AG04449 (cell line): ENCODE measurements around the gene SPAM1.
"Not testable (repeated sequence)": the region's sequence is repeated elsewhere in the genome, so short reads cannot be mapped to it uniquely, and the experiment has no call there.

Source experiments
- CTCF ChIA-PET: fragments of 350-600 bp; formaldehyde crosslinking; extraction: SDS; loops from one replicate; lab custom pipeline; 2021; ENCODE audit warnings: antibody characterized with exemption; lab: Yijun Ruan, JAX
- POLR2A ChIA-PET: fragments of 400-600, 350-600 bp; formaldehyde crosslinking; extraction: SDS; loops from one replicate; lab custom pipeline; 2020; ENCODE audit warnings: antibody characterized with exemption, inconsistent platforms; lab: Yijun Ruan, JAX
- DNase-seq: peaks from one replicate; pipeline ENCODE4 v3.0.0-alpha.2; 2010; ENCODE audit warnings: low read depth, low spot score
- H3K4me3 ChIP-seq: 2 replicates; pipeline ENCODE4 v1.5.1; 2011; ENCODE audit warnings: low read depth, mild to moderate bottlenecking, control low read depth, low read length
- TF ChIP-seq, protein P1 (sequence below): IDR thresholded peaks from one replicate; pipeline ENCODE4 v1.5.1; 2011; ENCODE audit warnings: mild to moderate bottlenecking, moderate library complexity, low read length, control low read depth, inconsistent platforms; ENCODE audit not compliant: insufficient read depth; ENCODE audit errors: missing control alignments

The SPAM1 gene

DNA sequence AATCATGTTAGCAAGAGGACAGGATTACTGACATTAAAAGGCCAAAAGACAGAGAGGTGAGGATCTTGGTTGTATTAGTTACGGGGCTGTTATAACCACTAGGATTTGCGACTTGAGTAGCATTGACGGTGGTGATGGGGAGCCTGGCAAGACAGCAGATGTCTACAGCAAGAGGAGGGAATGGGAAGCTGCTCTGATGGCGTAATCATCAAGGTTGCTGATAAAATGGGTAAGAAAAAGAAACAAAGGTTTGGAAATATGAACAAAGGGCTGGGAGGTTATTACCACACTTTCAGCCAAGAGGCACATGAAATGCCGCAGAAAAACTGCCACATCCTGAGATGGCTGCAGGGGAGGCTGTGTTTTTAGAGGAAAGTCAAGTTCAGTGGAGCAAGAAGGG, 73.9 kb downstream of the SPAM1 start:
- no peak for DNase-seq
- no peak overlapping the region for H3K4me3 ChIP-seq
- TF ChIP-seq, protein P1, sequence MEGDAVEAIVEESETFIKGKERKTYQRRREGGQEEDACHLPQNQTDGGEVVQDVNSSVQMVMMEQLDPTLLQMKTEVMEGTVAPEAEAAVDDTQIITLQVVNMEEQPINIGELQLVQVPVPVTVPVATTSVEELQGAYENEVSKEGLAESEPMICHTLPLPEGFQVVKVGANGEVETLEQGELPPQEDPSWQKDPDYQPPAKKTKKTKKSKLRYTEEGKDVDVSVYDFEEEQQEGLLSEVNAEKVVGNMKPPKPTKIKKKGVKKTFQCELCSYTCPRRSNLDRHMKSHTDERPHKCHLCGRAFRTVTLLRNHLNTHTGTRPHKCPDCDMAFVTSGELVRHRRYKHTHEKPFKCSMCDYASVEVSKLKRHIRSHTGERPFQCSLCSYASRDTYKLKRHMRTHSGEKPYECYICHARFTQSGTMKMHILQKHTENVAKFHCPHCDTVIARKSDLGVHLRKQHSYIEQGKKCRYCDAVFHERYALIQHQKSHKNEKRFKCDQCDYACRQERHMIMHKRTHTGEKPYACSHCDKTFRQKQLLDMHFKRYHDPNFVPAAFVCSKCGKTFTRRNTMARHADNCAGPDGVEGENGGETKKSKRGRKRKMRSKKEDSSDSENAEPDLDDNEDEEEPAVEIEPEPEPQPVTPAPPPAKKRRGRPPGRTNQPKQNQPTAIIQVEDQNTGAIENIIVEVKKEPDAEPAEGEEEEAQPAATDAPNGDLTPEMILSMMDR = no peak
- POLR2A ChIA-PET = no interaction called here
- CTCF ChIA-PET = interaction anchor here (0.6 kb wide), 1 partner anchor 28 kb away, joined by 4 read pairs; no protein-coding TSS in a partner anchor

- no peak for DNase-seq
- POLR2A ChIA-PET = no interaction called here
- TF ChIP-seq, protein P1 = no peak
- CTCF ChIA-PET = no interaction called here
- no peak overlapping the region for H3K4me3 ChIP-seq
These were observed 74.7 kb downstream of the SPAM1 start for GRCh38 chr7:123999703-124000102.

GRCh38 chr7:124008296-124008695, 83.3 kb downstream of the SPAM1 start:
- H3K4me3 ChIP-seq, DNase-seq, POLR2A ChIA-PET, CTCF ChIA-PET: not testable (repeated sequence)

GRCh38 chr7:124009321-124009720, 84.3 kb downstream of the SPAM1 start:
- CTCF ChIA-PET = no interaction called here
- POLR2A ChIA-PET = no interaction called here
- TF ChIP-seq, protein P1 = no peak
- no peak for DNase-seq
- H3K4me3 ChIP-seq = no peak overlapping the region
